GM13976 (cell line): ENCODE data around the gene SEM1.
"Not testable (repeated sequence)": the region's sequence is repeated elsewhere in the genome, so short reads cannot be mapped to it uniquely, and the experiment has no call there.

Experiments
- DNase-seq: peaks from one replicate; pipeline ENCODE4 v3.0.0; 2012; ENCODE audit warnings: low spot score
- in situ Hi-C: fragments of 300-500 bp; cut with MboI; formaldehyde crosslinking; loops from one replicate; pipeline ENCODE4 v1.12.0; 2022; ENCODE audit warnings: low sequenced_read_pairs, mixed read lengths, inconsistent platforms; ENCODE audit not compliant: unreplicated experiment
- TF ChIP-seq, protein P1 (sequence below): IDR thresholded peaks from 2 replicates; pipeline ENCODE4 v1.5.1; 2012; ENCODE audit warnings: borderline replicate concordance, mild to moderate bottlenecking; ENCODE audit not compliant: insufficient read depth; ENCODE audit errors: extremely low read depth, missing control alignments, control extremely low read depth

SEM1 gene

DNA sequence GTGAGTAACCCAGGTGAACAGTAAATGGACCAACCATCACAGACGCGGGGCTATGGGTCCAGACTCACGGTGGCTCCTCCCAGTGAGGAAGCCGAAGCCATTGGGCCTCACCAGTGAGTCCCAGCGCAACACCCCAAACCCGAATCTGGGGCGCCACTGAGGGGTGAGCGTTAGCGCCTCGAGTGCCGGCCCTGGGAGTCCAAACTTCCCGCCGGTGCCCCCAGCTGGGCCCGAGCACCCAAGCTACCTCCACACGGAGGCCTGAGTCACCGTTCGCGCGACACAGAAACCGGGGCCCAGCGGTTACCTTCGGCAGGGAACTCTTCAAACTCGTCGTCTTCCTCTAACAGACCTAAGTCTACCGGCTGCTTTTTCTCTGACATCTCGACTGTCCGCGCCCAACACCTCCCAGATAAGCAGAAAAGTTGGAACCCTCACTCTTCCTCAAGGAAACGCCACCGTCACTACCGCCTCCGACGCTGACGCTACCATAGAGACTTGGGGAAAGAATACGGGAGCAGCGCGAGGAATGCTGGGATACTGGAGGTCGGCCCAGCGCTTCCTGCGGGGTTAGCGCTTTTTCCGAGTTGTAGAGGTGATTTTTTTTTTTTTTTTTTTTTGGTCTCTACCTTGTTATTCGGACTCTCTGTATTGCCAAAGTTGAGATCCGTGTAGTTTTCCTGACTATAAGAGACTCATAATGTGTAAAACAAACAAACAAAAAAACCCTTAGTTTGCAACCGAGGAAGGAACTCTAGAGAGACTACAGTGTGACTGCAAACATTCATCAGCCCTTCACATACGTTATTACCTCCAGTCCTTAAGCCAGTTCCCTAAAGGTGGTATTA is at the start of gene SEM1:
Gene SEM1, minus strand, starts transcription at position 466 of the 848 bp plus-strand sequence. Its CDS starts 83 bp downstream, at position 383.
- in situ Hi-C loops, result no loop called here
- DNase-seq, result peak; percentile 71
- TF ChIP-seq, protein P1, sequence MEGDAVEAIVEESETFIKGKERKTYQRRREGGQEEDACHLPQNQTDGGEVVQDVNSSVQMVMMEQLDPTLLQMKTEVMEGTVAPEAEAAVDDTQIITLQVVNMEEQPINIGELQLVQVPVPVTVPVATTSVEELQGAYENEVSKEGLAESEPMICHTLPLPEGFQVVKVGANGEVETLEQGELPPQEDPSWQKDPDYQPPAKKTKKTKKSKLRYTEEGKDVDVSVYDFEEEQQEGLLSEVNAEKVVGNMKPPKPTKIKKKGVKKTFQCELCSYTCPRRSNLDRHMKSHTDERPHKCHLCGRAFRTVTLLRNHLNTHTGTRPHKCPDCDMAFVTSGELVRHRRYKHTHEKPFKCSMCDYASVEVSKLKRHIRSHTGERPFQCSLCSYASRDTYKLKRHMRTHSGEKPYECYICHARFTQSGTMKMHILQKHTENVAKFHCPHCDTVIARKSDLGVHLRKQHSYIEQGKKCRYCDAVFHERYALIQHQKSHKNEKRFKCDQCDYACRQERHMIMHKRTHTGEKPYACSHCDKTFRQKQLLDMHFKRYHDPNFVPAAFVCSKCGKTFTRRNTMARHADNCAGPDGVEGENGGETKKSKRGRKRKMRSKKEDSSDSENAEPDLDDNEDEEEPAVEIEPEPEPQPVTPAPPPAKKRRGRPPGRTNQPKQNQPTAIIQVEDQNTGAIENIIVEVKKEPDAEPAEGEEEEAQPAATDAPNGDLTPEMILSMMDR, result no peak

DNA sequence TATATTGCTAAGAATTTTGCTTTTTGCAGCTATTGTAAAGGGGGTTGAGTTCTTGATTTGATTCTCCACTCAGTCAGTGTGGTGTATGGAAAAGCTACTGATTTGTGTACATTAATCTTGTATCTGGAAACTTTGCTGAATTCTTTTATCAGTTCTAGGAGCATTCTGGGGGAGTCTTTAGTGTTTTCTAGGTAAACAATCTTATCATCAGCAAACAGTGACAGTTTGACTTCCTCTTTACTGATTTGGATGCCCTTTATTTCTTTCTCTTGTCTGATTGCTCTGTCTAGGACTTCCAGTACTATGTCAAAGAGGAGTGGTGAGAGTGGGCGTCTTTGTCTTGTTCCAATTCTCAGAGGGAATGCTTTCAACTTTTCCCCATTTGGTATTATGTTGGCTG is 48.2 kb upstream of the SEM1 start:
- DNase-seq, in situ Hi-C loops: not testable (repeated sequence)

DNA sequence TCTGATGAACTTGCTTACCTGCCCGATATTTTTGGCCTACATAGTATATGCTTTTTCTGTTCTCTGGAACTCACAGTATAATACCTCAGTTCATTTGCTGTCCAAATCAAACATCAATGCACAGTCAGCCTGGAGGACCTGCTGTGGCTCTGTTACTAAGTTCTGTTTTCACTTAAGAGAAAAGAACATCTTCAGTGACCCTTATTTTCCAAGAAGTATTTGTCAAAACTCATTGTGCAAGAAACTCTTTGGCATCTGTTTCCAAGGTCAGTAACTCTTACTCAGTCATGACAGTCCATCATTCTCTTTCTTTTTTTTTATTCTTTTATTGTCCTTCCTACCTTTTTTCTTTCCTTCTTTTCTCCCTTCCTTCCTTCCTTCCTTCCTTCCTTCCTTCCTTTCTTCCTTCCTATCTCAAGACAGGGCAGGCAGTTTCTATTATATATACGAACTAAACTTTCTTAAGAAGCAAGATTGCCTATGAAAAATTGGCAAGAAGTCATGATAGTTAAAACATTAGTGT is 37.8 kb upstream of the SEM1 start:
- in situ Hi-C loops, result no loop called here
- DNase-seq, result no peak
- TF ChIP-seq, protein P1, result no peak

DNA sequence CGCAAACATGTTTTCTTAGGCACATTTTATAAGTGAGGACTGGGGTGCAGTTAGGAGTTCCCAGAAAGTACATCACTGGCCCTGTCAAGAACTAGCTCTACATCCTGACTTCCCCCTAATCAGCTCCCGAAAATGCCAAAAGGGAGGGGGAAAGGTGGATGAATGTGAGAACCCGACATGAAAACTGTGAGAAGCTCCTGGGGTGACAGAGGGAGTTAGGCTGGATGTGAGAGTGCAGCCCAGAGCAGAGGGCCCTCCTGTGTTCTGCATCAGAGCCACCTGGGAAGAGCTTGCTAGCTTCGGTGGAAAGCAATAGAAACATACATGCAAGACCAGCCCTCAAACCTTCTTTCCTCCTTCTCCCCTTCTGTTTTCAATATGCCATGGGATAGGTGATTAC is 30.5 kb upstream of the SEM1 start:
- in situ Hi-C loops, result no loop called here
- no peak for DNase-seq
- TF ChIP-seq, protein P1, result no peak

DNA sequence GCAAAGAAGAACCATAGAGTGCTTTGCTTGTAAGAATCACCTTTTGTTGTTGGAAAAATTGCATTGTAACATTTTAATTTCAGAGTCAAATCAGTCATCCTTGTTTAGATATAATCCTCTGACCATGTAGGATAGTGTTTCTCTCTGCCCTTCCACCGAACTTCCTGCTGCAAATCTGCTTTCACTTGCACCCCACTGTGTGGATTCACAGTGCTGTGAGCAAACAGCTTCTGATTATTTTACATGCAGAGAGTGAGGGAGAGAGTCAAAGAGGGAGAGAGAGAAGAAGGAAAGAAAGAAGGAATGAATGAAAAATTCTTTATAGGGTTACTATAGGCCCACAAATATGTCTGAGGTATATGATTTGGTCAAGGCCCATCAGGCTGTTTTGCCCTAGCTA is 30.0 kb upstream of the SEM1 start:
- in situ Hi-C loops, result no loop called here
- no peak for DNase-seq
- TF ChIP-seq, protein P1, result no peak

DNA sequence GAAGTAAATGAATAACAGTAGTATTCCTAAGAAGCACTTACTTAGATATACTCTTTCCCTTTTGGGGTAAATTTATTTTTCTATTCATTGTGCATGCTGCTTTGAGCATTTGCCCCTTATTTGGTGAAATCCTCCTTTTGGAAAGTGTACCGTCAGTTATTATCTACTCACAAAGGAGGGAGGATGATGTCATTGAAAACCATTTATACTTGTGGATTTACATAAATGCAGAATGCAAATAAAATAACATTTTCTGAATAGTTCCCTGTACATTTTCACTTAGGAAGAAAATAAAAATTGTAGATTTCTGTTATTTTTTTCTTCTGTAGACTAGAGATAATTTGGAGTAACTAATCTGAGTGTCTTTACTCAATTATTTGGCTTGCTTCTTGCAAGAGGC is 29.5 kb upstream of the SEM1 start:
- no peak for DNase-seq
- TF ChIP-seq, protein P1, result no peak
- in situ Hi-C loops, result no loop called here

DNA sequence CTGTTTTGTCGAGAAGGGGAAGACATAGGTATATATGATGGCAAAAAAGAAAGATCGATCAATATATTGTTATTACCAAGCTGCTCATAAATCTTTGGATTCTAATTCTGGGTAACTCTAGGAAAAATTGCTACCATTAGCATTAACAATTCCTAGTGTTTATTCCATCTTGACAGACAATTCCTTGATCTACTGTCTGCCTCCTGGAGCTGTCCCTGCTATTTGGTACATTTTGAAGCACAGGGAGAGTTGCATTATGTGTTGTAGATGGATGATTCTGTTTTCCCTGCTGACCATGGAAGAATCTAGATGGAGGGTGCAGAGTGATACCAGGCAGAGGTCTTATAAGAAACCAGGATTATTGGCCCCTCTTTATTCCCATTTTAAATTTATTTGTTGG is 29.1 kb upstream of the SEM1 start:
- TF ChIP-seq, protein P1, result no peak
- DNase-seq, result no peak
- in situ Hi-C loops, result no loop called here
